IMR-90 (cell line): Measurements from ENCODE around the gene CD320. TPM values are rescaled to one million over a fixed set of nuclear protein-coding genes. Genes with fewer than 3 reads are reported as not detected.
A peak's percentile ranks its signal among the peaks of the same experiment; 100 is the strongest.
"Not testable (repeated sequence)": the region's sequence is repeated elsewhere in the genome, so short reads cannot be mapped to it uniquely, and the experiment has no call there.

Source experiments
- ATAC-seq: fragments of 200-7000 bp; cut with Tn5 transposase; 2 replicates; pipeline ENCODE4 v1.9.1; 2020; ENCODE audit warnings: low read depth, mild to moderate bottlenecking, moderate library complexity
- BruUV-seq: library from RNA; stranded (reverse); fragments of 400-500 nt; replicated peaks from 2 replicates; lab custom pipeline; 2021; lab: Mats Ljungman, UMichigan
- CTCF ChIA-PET: fragments of 300-600 bp; formaldehyde crosslinking; extraction: SDS; loops from one replicate; lab custom pipeline; 2021; ENCODE audit warnings: antibody characterized with exemption; lab: Yijun Ruan, JAX
- POLR2A ChIA-PET: fragments of 300-600 bp; sonication (Branson Sonifier 250); formaldehyde crosslinking; loops from one replicate; lab custom pipeline; 2022; ENCODE audit warnings: antibody characterized with exemption; ENCODE audit not compliant: unreplicated experiment; lab: Charles Lee
- DNase-seq: peaks from one replicate; pipeline ENCODE4 v3.0.0; 2013
- H2AFZ ChIP-seq: replicated peaks from 2 replicates; pipeline ENCODE3; 2013; ENCODE audit warnings: low read length, mild to moderate bottlenecking; ENCODE audit not compliant: poor library complexity
- H2AK5ac ChIP-seq: 2 replicates; pipeline ENCODE4 v1.6.1; 2013; ENCODE audit warnings: low read depth, low read length, inconsistent platforms
- H2AK9ac ChIP-seq: replicated peaks from 2 replicates; pipeline ENCODE3; 2013; ENCODE audit warnings: mild to moderate bottlenecking, low read depth, low read length, moderate library complexity; ENCODE audit not compliant: poor library complexity
- H2BK120ac ChIP-seq: 2 replicates; pipeline ENCODE4 v1.6.1; 2013; ENCODE audit warnings: low read depth, low read length, inconsistent platforms
- H2BK15ac ChIP-seq: 3 replicates; pipeline ENCODE4 v1.6.1; 2013; ENCODE audit warnings: low read depth, low read length, inconsistent platforms
- H2BK20ac ChIP-seq: 2 replicates; pipeline ENCODE4 v1.6.1; 2013; ENCODE audit warnings: low read depth, mild to moderate bottlenecking, inconsistent platforms, low read length, moderate library complexity
- H2BK5ac ChIP-seq: 2 replicates; pipeline ENCODE4 v1.6.1; 2013; ENCODE audit warnings: mild to moderate bottlenecking, low read depth, low read length, inconsistent platforms; ENCODE audit not compliant: poor library complexity, severe bottlenecking
- H3K14ac ChIP-seq: replicated peaks from 2 replicates; pipeline ENCODE4 v1.6.1; 2013; ENCODE audit warnings: low read depth, low read length, inconsistent platforms
- H3K18ac ChIP-seq: 2 replicates; pipeline ENCODE4 v1.6.1; 2013; ENCODE audit warnings: low read depth, low read length, control low read depth
- H3K23ac ChIP-seq: 2 replicates; pipeline ENCODE4 v1.6.1; 2013; ENCODE audit warnings: low read depth, low read length, inconsistent platforms
- H3K27ac ChIP-seq: 2 replicates; pipeline ENCODE4 v1.5.1; 2013; ENCODE audit warnings: mild to moderate bottlenecking, control low read depth, low read length; ENCODE audit not compliant: insufficient read depth
- H3K27me3 ChIP-seq: 2 replicates; pipeline ENCODE4 v1.6.1; 2013; ENCODE audit warnings: low read length; ENCODE audit not compliant: control insufficient read depth, insufficient read depth
- H3K36me3 ChIP-seq: 2 replicates; pipeline ENCODE4 v1.6.1; 2013; ENCODE audit warnings: low read length, mixed read lengths; ENCODE audit not compliant: control insufficient read depth, insufficient read depth
- H3K4ac ChIP-seq: 2 replicates; pipeline ENCODE4 v1.6.1; 2013; ENCODE audit warnings: low read depth, low read length, inconsistent platforms
- H3K4me1 ChIP-seq: 2 replicates; pipeline ENCODE4 v1.6.1; 2013; ENCODE audit warnings: low read length, mixed read lengths; ENCODE audit not compliant: control insufficient read depth, insufficient read depth
- H3K4me2 ChIP-seq: 2 replicates; pipeline ENCODE4 v1.6.1; 2013; ENCODE audit warnings: low read depth, mild to moderate bottlenecking, control low read depth, low read length, moderate library complexity
- H3K4me3 ChIP-seq: 2 replicates; pipeline ENCODE4 v1.5.1; 2013; ENCODE audit warnings: low read depth, mild to moderate bottlenecking, control low read depth, low read length, moderate library complexity; ENCODE audit not compliant: insufficient read depth
- H3K56ac ChIP-seq: 2 replicates; pipeline ENCODE4 v1.6.1; 2013; ENCODE audit warnings: low read length, inconsistent platforms; ENCODE audit not compliant: insufficient read depth; ENCODE audit errors: extremely low read depth
- H3K79me1 ChIP-seq, 2 experiments: 2 replicates each; pipeline ENCODE4 v1.6.1; 2013; ENCODE audit warnings: low read length in 2 of 2, inconsistent platforms in 1 of 2, low read depth in 1 of 2
- H3K9ac ChIP-seq: 2 replicates; pipeline ENCODE4 v1.6.1; 2013; ENCODE audit warnings: low read depth, low read length, control low read depth
- H3K9me1 ChIP-seq: 2 replicates; pipeline ENCODE4 v1.6.1; 2013; ENCODE audit warnings: low read length, inconsistent platforms; ENCODE audit not compliant: insufficient read depth
- H3K9me3 ChIP-seq: 2 replicates; pipeline ENCODE4 v1.6.1; 2013; ENCODE audit warnings: low read length; ENCODE audit not compliant: control insufficient read depth, insufficient read depth
- H4K20me1 ChIP-seq: 2 replicates; pipeline ENCODE4 v1.6.1; 2013; ENCODE audit warnings: low read length, inconsistent platforms; ENCODE audit not compliant: insufficient read depth
- H4K5ac ChIP-seq: 2 replicates; pipeline ENCODE4 v1.6.1; 2013; ENCODE audit warnings: mild to moderate bottlenecking, low read depth, low read length, control low read depth
- H4K8ac ChIP-seq, 2 experiments: 2 replicates each; pipeline ENCODE4 v1.6.1; 2013; ENCODE audit warnings: low read depth in 2 of 2, low read length in 2 of 2, control low read depth in 1 of 2, inconsistent platforms in 1 of 2
- H4K91ac ChIP-seq: 2 replicates; pipeline ENCODE4 v1.6.1; 2013; ENCODE audit warnings: low read depth, low read length, inconsistent platforms; ENCODE audit not compliant: insufficient read depth
- WGBS, 2 experiments: methylation state at CpG; one replicate each; pipeline versions ENCODE4 v1.1.5 to v1.1.7; 2013; ENCODE audit warnings: missing lambda C conversion rate in 2 of 2; ENCODE audit not compliant: insufficient read length in 1 of 2; ENCODE audit errors: extremely low coverage in 2 of 2; 5-methylcytosine and 5-hydroxymethylcytosine counted together
- dilution Hi-C: fragments of 300-500 bp; cut with HindIII; formaldehyde crosslinking; loops from one replicate; pipeline ENCODE4 v1.14.3; 2018; ENCODE audit warnings: low sequenced_read_pairs; ENCODE audit not compliant: unreplicated experiment
- in situ Hi-C: fragments of 300-500 bp; cut with MboI; formaldehyde crosslinking; loops from 3 replicates; pipeline ENCODE4 v1.14.3; 2019; ENCODE audit warnings: low sequenced_read_pairs, inconsistent platforms, mixed read lengths
- intact Hi-C: fragments of 100-400 bp; cut with micrococcal nuclease; formaldehyde crosslinking; loops from 2 replicates; pipeline ENCODE4 v1.10.0; 2022
- polyA plus RNA-seq, 3 experiments: library from polyadenylated mRNA; depleted of rRNA; stranded (reverse); fragments of >200 nt; gene quantifications; 2 replicates each; pipeline ENCODE4 v1.2.3, GENCODE V29; 2012; ENCODE audit warnings: low replicate concordance in 1 of 3
- total RNA-seq: library from RNA; depleted of rRNA; stranded (reverse); fragments of >200 nt; gene quantifications from 2 replicates; pipeline ENCODE4 v1.2.3, GENCODE V29; 2012

Gene CD320
- total and polyA plus RNA-seq, 2 of the 4 experiments (the other 2 are of a cell fraction): 13.3 to 78.5 TPM

- H3K18ac ChIP-seq, DNase-seq, H3K9ac ChIP-seq, H2BK20ac ChIP-seq, H2AK9ac ChIP-seq, H2AK5ac ChIP-seq, H3K9me3 ChIP-seq, H3K23ac ChIP-seq, H3K79me1 ChIP-seq, H3K4me1 ChIP-seq, H3K56ac ChIP-seq, H3K9me1 ChIP-seq, H4K8ac ChIP-seq, H2AFZ ChIP-seq, CTCF ChIA-PET, dilution Hi-C loops, H3K4me2 ChIP-seq, H2BK15ac ChIP-seq, POLR2A ChIA-PET, H2BK120ac ChIP-seq, H3K4ac ChIP-seq, in situ Hi-C loops, H3K36me3 ChIP-seq, BruUV-seq, H3K27me3 ChIP-seq, H4K20me1 ChIP-seq, H3K27ac ChIP-seq, H3K4me3 ChIP-seq, intact Hi-C loops, H4K91ac ChIP-seq, H3K14ac ChIP-seq, H2BK5ac ChIP-seq, H4K5ac ChIP-seq: not testable (repeated sequence)
- peak; percentile 90 for ATAC-seq
- WGBS, 2 experiments: no CpG with 5 or more reads among the region's 9 CpGs
Measured at GRCh38 chr19:8276508-8276907, 31.6 kb downstream of the CD320 start.
